RPMI7951 (cell line): ENCODE results near the gene NT5C1B. TPM values are rescaled to one million over a fixed set of nuclear protein-coding genes. Genes with fewer than 3 reads are reported as not detected.

Experiments
- DNase-seq: peaks from one replicate; pipeline ENCODE4 v3.0.0-alpha.2; 2012; ENCODE audit warnings: low read depth
- total RNA-seq: library from RNA; depleted of rRNA; stranded (reverse); fragments of >200 nt; shearing (Covaris generic); gene quantifications from 2 replicates; pipeline ENCODE4 v1.2.3, GENCODE V29; 2014

Gene NT5C1B
- total RNA-seq, 1 experiment from 2014 or later: not detected

DNA sequence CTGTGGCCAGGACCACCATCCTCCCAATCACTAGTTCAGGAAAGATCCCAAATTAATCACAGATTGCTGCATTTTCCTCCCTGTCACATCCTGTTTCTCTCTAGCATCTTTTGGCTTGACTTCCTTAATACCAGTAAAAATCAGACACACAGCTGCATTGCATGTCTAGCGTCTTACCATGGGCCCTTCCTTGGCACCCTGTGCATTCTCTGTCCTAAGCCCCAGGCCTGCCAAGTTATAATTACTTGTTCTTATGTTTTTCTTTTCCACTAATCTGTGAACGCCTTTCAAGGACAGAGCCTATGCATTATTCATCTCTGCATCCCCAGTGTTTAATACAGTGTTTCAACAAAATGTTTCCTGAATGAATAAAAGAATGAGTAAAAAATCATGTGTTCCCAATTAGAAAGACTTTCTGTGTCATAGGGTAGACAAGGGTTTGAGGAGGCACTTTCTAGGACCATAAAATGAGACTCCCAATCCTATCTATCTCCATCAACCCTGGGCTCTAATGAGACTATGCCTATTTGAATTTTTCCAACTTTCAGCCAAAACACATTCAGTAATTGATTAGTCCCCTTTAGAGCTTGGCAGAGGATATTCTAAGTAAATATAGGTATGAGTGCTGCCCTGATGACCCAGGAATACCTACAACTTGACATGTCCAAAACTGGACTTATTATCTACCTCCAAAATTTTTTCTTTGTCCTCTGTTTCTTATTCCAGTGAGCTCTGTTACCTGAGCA, 10.3 kb upstream of the NT5C1B start:
- peak; percentile 49 for DNase-seq

GRCh38 chr2:18598848-18599484, 9.6 kb upstream of the NT5C1B start:
- DNase-seq: no peak

- DNase-seq: no peak
These were observed 8.2 kb upstream of the NT5C1B start for GRCh38 chr2:18597618-18598017.

DNA sequence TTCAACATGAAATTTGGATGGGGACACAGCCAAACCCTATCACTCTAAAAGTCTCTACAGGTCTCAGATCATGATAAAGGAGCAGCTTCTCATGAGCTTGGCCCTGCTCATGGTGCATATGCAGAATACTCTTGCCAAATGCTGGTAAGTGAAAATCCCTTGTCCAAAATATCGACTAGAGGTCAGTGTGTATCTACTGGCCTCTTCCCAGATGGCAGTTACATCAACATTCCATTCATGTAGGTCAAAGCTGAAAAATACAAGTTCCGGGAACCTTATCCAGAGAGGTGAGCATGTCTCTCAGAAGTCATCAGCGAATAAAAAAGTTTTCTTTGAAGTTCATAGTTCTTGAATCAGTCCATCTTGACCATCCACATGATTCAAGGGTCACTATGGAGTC, 7.6 kb upstream of the NT5C1B start:
- no peak for DNase-seq

GRCh38 chr2:18593496-18593895, 4.1 kb upstream of the NT5C1B start:
- DNase-seq: no peak

GRCh38 chr2:18592372-18592771, 3.0 kb upstream of the NT5C1B start:
- DNase-seq: no peak

GRCh38 chr2:18588802-18589201, 567 bp downstream of the NT5C1B start:
- no peak for DNase-seq

- DNase-seq: no peak
These were observed 1.3 kb downstream of the NT5C1B start for GRCh38 chr2:18588049-18588448.

- DNase-seq: no peak
These were observed 3.8 kb downstream of the NT5C1B start for GRCh38 chr2:18585526-18585925.

- DNase-seq: no peak
These were observed 4.8 kb downstream of the NT5C1B start for GRCh38 chr2:18584608-18584954.

- no peak for DNase-seq
These were observed 5.3 kb downstream of the NT5C1B start for GRCh38 chr2:18583905-18584607.

DNA sequence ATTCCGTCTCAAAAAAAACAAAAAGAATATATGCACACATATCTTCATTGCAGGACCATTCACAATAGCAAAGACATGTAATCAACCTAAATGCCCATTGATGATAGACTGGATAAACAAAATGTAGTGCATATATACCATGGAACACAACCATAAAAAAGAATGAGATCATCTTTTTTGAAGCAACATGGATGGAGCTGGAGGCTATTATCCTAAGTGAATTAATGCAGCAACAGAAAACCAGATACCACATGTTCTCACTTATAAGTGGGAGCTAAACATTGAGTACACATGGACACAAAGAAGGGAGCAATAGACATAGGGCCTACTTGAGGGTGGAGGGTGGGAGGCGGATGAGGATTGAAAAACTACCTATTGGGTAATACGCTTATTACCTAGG, 8.8 kb downstream of the NT5C1B start:
- no peak for DNase-seq

DNA sequence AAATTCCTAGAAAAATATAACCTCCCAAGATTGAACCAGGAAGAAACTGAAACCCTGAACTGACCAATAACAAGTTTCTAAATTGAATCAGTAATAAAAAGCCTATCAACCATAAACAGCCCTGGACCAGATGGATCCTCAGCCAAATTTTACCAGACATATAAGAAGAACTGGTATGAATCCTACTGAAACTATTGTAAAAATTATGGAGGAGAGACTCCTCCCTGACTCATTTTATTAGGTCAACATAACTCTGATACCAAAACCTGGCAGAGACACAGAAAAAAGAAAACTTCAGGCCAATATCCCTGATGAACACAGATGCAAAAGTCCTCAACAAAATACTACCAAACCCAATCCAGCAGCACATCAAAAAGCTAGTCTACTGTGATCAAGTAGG, 11.3 kb downstream of the NT5C1B start:
- DNase-seq: no peak

DNA sequence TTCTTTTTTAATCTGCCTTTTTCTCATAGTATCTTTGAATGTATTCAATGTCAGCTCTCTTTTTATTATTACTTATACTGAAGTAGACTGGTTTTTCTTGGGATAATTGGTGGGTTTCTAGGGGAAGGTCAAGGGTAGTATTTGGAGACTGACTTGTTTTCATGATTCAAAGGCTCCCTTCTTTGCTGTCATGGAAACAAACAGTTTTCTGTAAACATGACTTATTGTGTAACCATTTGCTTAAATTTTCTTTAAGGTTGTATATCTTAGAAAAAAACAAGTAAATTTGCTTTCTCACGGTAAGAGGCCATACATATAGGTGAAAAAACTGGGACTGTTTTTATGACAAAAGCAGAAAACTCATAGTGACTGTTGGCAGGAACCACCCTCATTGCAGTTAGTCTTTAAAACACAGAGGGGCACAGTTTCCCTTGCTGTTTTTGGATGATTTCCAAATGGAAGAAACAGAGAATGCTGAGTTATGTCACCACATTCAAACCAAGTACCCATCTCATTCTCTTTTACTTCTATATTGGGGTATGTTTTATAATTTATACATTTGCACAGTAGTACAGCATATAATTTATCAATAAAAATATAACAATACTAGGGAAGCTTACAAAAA, 23.1 kb downstream of the NT5C1B start:
- DNase-seq: no peak

- no peak for DNase-seq
These were observed 28.6 kb downstream of the NT5C1B start for GRCh38 chr2:18560797-18561085.

DNA sequence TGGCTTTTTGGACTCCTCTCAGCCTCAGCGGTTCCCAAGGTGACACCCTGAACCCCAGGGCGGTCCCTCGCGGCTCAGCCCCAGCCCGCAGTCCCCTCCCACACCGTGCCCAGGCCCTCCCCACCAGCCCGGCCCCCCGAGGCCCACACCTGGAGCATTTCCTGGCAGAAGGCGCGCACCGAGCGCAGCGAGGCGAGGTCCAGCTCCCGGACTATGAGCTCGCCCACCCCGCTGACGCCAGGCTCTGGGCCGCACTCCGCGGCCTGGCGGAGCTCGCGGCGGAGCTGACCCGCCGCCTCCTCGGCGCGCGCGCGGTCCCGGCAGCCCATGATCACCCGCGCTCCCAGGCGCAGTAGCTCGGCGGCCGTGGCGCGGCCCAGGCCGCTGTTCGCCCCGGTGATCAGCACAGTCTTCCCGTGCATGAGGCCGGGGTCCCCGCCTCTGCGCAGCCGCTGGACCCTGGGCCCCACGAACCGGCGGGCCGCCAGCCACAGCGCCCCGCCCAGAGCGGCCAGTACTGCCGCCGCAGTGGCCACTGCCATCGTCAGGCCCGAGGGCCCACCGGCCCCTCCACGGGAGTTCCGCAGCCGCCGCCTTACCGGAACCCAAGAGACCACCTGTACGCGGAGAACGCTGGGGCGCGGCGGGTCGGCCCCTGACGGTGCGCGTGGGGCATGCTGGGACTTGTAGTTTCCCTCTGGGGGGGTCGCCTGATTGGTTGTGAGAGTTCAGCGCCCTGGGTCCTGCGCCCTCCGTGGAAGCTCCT, 29.2 kb downstream of the NT5C1B start, which contains the start of gene RDH14:
Gene RDH14 (minus strand): TSS at position 623 of the 766 bp plus-strand sequence. CDS start 81 bp downstream, at position 542.
- DNase-seq: peak; percentile 90

- DNase-seq: no peak
These were observed 29.8 kb downstream of the NT5C1B start for GRCh38 chr2:18559531-18560030.

DNA sequence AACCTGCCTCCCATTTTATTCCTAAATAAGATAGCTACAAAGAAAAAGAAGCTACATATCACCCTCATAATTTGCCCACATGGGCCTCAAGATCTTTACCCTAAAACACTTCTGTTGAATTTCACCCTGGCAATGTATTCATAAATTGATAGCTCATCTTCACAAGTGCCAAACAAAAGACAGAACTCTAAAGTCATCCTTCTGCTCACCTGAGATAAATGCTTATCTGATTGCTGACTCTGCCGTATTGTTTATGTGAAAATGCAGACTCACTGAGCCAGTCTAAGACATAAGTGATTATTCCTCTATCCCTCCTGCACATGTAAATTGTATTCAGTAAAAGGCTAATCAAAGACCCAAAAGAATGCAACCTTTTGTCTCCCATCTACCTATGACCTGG, 30.9 kb downstream of the NT5C1B start:
- no peak for DNase-seq

- DNase-seq: no peak
These were observed 32.2 kb downstream of the NT5C1B start for GRCh38 chr2:18557121-18557520.

GRCh38 chr2:18552351-18553077, 36.9 kb downstream of the NT5C1B start:
- DNase-seq: no peak

DNA sequence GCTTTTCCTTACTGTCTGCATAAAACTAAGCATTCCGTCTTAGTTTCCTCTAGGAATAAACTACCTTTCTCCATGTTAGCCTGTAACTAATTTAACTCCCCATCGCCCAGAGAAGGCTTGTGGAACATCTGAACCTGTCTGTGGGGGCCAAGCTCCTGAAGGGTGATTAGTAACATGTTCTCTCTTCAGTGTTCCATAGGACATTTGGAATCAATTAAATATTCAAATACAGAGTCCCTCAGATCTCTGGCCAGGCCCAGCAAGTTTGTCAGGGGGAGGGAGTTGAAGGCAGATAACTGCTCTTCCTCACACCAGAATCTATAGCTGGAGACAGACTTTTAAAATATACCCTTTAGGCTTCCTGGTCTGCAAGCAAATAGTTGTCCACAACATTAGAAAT, 37.7 kb downstream of the NT5C1B start:
- peak; percentile 18 for DNase-seq
